NOMO-1 treated with DMSO at 0.1 percent for 48 hours (cell line): Measurements from ENCODE around the gene AGBL4.
"Not testable (repeated sequence)": the region's sequence is repeated elsewhere in the genome, so short reads cannot be mapped to it uniquely, and the experiment has no call there.

ENCODE experiments used
- DNase-seq: peaks from one replicate; lab custom pipeline; 2025; ENCODE audit not compliant: unreplicated experiment; lab: John Stamatoyannopoulos, UW

Gene AGBL4

GRCh38 chr1:49319426-49319963 lies 704.3 kb downstream of the AGBL4 start:
- no peak for DNase-seq

GRCh38 chr1:49318218-49318617 lies 705.5 kb downstream of the AGBL4 start:
- no peak for DNase-seq

GRCh38 chr1:49307457-49307856 lies 716.3 kb downstream of the AGBL4 start:
- no peak for DNase-seq

- DNase-seq = no peak
Observed at GRCh38 chr1:49306507-49307070, 717.2 kb downstream of the AGBL4 start.

GRCh38 chr1:49302400-49302799 lies 721.4 kb downstream of the AGBL4 start:
- not testable (repeated sequence) for DNase-seq

GRCh38 chr1:49298304-49298703 lies 725.5 kb downstream of the AGBL4 start:
- DNase-seq = no peak

- DNase-seq = no peak
Observed at GRCh38 chr1:49297783-49298182, 726.0 kb downstream of the AGBL4 start.

- no peak for DNase-seq
Observed at GRCh38 chr1:49294539-49294938, 729.2 kb downstream of the AGBL4 start.

GRCh38 chr1:49293016-49293415 lies 730.7 kb downstream of the AGBL4 start:
- no peak for DNase-seq

GRCh38 chr1:49257211-49258049 lies 766.3 kb downstream of the AGBL4 start:
- DNase-seq = not testable (repeated sequence)

GRCh38 chr1:49252917-49253316 lies 770.8 kb downstream of the AGBL4 start:
- no peak for DNase-seq

- DNase-seq = no peak
Observed at GRCh38 chr1:49251019-49251784, 772.6 kb downstream of the AGBL4 start.

GRCh38 chr1:49240709-49241221 lies 783.0 kb downstream of the AGBL4 start:
- no peak for DNase-seq

- DNase-seq = no peak
Observed at GRCh38 chr1:49234988-49235387, 788.8 kb downstream of the AGBL4 start.

- DNase-seq = no peak
Observed at GRCh38 chr1:49229555-49229954, 794.2 kb downstream of the AGBL4 start.

- no peak for DNase-seq
Observed at GRCh38 chr1:49226758-49227157, 797.0 kb downstream of the AGBL4 start.

GRCh38 chr1:49225464-49225863 lies 798.3 kb downstream of the AGBL4 start:
- no peak for DNase-seq

- DNase-seq = no peak
Observed at GRCh38 chr1:49213301-49213700, 810.5 kb downstream of the AGBL4 start.

- no peak for DNase-seq
Observed at GRCh38 chr1:49208712-49209111, 815.0 kb downstream of the AGBL4 start.

GRCh38 chr1:49204720-49205119 lies 819.0 kb downstream of the AGBL4 start:
- DNase-seq = no peak

- no peak for DNase-seq
Observed at GRCh38 chr1:49200738-49201137, 823.0 kb downstream of the AGBL4 start.
